GM19328 (cell line): ENCODE measurements around the gene CDKL1.
"Not testable (repeated sequence)": the region's sequence is repeated elsewhere in the genome, so short reads cannot be mapped to it uniquely, and the experiment has no call there.

ENCODE experiments used
- ATAC-seq: cut with Tn5 transposase; IDR thresholded peaks from one replicate; pipeline ENCODE4 v1.9.1; 2021; ENCODE audit warnings: mild to moderate bottlenecking, moderate library complexity; ENCODE audit not compliant: unreplicated experiment

CDKL1 gene

GRCh38 chr14:50359631-50360030, 37.0 kb downstream of the CDKL1 start:
- no peak for ATAC-seq

GRCh38 chr14:50357753-50358395, 38.8 kb downstream of the CDKL1 start:
- no peak for ATAC-seq

DNA sequence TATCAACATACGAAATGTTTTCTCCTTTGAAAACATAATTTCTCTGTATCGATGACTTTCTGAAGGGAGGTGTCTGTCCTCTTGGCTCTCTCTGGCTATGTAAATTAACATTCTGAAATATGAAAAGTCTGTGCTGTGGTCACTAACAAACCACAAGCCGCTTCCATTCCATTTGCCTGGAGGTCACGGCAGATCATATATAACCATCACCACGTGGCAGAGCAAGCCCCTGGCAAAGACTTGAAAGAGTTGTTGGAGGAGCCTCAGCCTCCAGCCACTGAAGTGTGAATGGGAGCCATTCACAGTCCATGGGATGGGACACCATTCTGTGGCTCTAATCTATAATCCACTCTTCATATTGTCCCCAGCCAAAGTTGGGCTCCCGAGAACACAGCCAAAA, 39.6 kb downstream of the CDKL1 start:
- no peak for ATAC-seq

DNA sequence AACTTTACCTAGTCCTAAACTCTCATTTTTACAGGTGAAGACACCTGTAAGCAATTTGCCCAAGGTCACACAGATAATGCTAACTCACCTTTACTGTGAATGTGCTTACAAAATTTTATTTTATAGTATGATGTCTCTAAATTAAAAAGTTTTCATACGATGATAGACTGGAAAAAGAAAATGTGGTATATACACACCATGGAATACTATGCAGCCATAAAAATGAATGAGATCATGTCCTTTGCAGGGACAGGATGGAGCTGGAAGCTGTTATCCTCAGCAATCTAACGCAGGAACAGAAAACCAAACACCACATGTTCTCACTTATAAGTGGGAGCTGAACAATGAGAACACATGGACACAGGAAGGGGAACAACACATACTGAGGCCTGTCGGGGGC, 40.4 kb downstream of the CDKL1 start:
- ATAC-seq, result not testable (repeated sequence)

- no peak for ATAC-seq
Measured at GRCh38 chr14:50355692-50356091, 41.0 kb downstream of the CDKL1 start.

- ATAC-seq, result no peak
Measured at GRCh38 chr14:50354527-50354926, 42.2 kb downstream of the CDKL1 start.

- ATAC-seq, result no peak
Measured at GRCh38 chr14:50353126-50353525, 43.6 kb downstream of the CDKL1 start.

GRCh38 chr14:50352584-50352983, 44.1 kb downstream of the CDKL1 start:
- ATAC-seq, result no peak

- no peak for ATAC-seq
Measured at GRCh38 chr14:50350975-50351374, 45.7 kb downstream of the CDKL1 start.

GRCh38 chr14:50348933-50349332, 47.7 kb downstream of the CDKL1 start:
- ATAC-seq, result no peak

- ATAC-seq, result no peak
Measured at GRCh38 chr14:50347521-50347920, 49.2 kb downstream of the CDKL1 start.

DNA sequence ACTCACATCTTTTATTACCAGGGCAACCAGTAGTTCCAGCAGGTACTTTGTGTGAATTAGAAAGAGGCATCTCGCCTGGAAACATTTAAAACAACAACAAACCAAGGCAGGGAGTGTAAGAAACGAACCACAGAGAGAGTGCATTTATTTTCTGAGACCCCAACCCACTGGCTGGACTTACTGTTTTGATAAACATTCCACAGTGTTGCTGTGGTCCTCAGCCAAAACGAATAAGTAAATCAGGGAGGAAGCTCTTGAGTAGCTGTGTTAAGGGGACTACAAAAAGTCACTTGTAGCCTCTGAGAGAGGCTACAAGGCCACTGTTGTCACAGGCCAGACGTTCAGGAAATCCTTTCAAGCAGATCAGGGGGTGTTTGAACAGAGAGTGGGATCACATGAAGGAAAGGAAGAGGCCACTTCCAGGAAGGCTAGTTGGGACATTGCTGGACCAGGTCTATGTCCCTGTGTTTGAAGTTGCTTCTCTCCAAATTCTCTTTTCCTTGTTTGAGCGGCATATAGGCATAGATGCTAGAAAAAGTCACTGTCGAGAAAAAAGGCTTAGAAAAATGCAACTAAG, 50.7 kb downstream of the CDKL1 start:
- ATAC-seq, result no peak

DNA sequence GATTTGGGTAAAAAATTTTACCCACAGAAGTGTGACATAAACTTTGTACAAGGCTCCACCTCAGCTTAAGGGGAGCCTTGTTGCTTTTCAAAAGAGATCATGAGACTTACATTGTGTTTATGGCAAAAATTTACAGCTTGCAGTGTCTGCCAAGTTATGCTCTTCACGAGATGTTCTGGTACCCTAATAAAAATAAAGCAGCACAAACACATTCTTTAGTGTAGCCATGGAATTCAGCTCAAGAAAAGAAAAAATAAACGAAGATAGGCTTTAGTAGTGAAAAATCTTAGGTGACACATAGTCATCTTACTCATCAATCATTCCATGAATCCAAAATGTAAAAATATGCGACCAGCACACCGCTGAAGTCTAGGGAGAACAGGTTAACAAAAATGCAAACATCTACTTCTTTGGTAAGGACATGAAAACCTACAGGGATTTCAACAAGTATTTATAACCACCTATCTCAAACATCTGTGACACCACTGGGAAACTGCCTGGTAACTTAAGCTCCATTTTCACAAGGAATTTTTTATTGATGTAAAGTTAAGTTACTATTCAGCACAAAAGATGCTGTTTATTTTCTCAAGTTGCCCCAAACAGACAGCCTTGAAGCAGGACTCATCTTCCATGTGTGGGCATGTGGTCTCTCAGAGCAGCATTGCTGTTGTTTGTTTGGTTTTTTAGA, 51.7 kb downstream of the CDKL1 start:
- no peak for ATAC-seq

DNA sequence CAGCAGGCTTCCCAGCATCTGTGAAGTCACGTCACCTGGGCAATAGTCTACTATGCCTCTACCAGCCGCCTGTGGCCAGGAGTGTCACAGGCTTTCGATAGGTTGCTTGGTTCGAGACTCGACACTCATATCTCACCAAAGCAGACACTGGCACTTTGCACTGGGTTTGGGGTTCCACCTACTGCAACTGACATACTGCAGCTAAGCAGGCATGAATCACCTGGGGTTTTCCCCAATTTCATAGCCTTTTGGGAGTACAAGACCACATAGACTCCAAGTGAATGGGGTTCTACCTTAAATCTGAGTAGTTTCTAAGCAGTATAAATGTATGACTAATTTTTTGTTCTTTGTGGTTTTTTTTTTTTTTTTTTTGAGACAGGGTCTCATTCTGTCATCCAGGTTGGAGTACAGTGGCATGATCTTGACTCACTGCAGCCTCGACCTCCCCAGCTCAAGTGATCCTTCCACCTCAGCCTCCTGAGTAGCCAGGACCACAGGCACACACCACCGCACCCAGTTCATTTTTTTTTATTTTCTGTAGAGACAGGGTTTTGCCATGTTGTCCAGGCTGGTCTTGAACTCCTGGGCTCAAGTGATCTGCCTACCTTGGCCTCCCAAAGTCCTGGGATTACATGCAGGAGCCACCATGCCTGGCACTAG, 52.4 kb downstream of the CDKL1 start:
- ATAC-seq, result peak; percentile 56

GRCh38 chr14:50343434-50343833, 53.2 kb downstream of the CDKL1 start:
- no peak for ATAC-seq

DNA sequence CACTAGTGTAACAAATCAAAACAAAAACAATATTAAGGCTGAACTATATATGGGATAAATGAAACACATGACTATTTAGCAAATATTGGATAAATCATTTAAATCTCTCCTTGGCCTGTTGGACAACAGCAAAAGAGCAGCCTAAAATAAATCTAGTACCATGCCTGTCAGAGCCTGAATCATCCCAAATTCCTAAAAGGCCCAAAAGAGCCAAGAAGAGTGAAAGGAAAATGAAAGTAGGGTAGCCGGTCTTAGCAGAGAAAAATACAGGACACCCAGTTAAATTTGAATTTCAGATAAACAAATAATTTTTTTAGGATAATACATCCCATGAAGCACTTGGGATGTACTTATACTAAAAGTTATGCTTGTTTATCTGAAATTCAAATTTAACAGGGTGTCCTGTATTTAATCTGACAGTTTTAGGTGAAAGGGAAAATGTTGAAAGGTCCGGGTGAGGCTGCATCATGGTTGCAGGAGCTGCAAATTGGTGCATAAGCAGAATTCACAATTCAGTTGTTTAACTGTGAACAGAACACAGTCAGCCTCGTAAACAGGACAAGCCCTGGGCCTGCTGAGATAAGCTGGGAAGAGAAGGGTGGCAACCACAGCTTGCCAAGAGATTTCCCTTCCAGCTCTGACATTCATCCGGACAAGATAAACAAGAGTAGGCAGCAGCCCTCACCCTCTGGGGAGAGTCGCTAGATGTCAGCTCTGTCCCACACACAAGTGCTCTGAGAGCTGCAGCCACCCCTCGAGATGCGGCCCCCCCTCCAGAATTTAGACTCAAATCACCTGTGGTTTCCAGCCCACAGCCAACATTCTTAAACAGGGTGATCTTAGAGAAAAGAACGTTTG, 54.2 kb downstream of the CDKL1 start:
- ATAC-seq, result peak; percentile 49

GRCh38 chr14:50340963-50341362, 55.7 kb downstream of the CDKL1 start:
- ATAC-seq, result no peak

DNA sequence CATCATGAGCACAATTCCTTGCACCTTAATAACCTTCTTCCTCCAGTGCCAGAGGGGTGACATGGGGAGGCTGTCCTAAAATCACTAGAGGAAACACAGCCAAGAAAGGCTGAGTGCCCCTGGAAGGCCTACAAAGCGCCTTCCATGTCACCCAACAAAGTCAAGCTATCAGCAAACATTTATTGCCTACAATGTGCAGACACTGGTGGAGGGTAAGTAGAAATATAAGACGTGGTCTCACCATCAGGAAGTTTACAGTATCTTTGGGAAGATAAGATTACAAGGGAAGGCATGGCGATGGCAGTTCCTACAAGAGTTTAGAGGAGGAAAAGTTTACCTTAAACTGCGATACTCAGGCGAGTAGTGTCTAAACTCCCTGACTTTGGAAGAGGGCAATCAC, 56.6 kb downstream of the CDKL1 start:
- ATAC-seq, result no peak

DNA sequence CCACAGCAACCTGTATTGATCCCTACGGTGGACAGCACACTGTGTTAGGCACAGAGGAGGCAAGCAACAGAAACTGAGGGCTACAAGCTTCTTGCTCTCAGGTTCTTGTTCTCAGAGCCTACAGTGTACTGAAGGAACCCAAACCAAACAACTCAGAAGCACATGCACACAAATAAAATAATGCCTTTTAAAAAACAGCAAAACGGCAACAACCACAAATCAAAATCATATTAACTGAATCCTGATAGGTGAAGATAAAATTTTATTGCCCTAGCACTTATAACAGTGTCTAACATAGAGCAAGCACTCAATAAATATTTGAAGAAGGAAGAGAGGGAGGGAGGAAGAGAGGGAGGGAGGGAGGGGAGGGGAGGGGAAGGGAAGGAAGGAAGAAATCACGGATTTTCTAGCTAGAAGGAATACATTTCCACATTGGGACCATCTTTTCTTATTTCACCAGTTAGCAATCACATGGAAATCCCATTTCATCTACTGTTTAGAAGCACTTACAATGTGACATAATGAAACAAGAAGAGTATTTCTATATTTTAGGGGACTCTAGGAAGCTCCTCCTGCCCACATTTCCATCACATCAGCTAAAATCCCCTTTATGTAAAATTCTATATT, 57.4 kb downstream of the CDKL1 start:
- no peak for ATAC-seq

GRCh38 chr14:50338587-50338986, 58.1 kb downstream of the CDKL1 start:
- ATAC-seq, result no peak
